ENCODE data around the gene MVB12B.

DNA sequence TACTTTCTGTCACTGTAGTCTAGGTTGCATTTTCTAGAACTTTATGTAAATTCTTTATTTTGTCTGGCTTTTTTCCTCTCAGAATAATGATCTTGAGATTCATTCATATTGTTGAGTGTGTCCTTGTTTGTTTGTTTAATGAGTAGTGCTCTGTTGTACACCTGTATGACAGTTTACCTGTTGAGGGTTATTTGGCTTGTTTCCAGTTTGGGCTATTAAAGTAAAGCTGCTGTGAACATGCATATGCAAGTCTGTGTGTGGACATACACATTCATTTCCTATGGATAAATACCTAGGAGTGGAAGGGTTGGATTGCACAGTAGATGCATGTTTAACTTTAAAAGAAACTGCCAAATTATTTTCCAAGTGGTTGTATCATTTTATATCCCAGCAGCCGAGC, 30.4 kb downstream of the MVB12B start:
- TF ChIP-seq CTCF (IDR thresholded peaks at IDR 0.05) (no peak), POLR2A (IDR thresholded peaks at IDR 0.05) (no peak)

Data from Peyer's patch (tissue), 4 donors.